WTC11 (cell line): ENCODE data around the gene CFAP299. TPM values are rescaled to one million over a fixed set of nuclear protein-coding genes. Genes with fewer than 3 reads are reported as not detected.

Experiments used
- ATAC-seq: fragments of 200-7000 bp; cut with Tn5 transposase; 2 replicates; pipeline ENCODE4 v1.10.0; 2021; ENCODE audit warnings: mild to moderate bottlenecking, moderate library complexity
- CTCF ChIA-PET: fragments of 300-600 bp; sonication (Branson Sonifier 250); formaldehyde crosslinking; loops from one replicate; lab custom pipeline; 2021; ENCODE audit warnings: antibody characterized with exemption; lab: Charles Lee
- POLR2A ChIA-PET: fragments of 350-600 bp; sonication (Branson Sonifier 250); formaldehyde crosslinking; loops from one replicate; lab custom pipeline; 2021; ENCODE audit warnings: antibody characterized with exemption; lab: Charles Lee
- DNase-seq: peaks from one replicate; pipeline ENCODE4 v3.0.0; 2021; ENCODE audit warnings: low spot score
- H3K27ac Mint-ChIP-seq: 2 replicates; pipeline ENCODE4 v1.8.0; 2021; ENCODE audit warnings: mixed read lengths
- H3K27me3 Mint-ChIP-seq: 2 replicates; pipeline ENCODE4 v1.8.0; 2021; ENCODE audit warnings: low read depth, mild to moderate bottlenecking, moderate library complexity, mixed read lengths
- H3K36me3 Mint-ChIP-seq: 2 replicates; pipeline ENCODE4 v1.8.0; 2021; ENCODE audit warnings: mixed read lengths
- H3K4me1 Mint-ChIP-seq: 2 replicates; pipeline ENCODE4 v1.8.0; 2022; ENCODE audit warnings: mixed read lengths
- H3K4me3 Mint-ChIP-seq: 2 replicates; pipeline ENCODE4 v1.8.0; 2021; ENCODE audit warnings: mild to moderate bottlenecking, moderate library complexity, mixed read lengths
- H3K9me3 Mint-ChIP-seq: 2 replicates; pipeline ENCODE4 v1.8.0; 2021; ENCODE audit warnings: mixed read lengths
- FOXK1 ChIP-seq: sonication (generic); formaldehyde crosslinking; IDR thresholded peaks from 2 replicates; pipeline ENCODE4 v1.8.0; 2022; ENCODE audit warnings: mild to moderate bottlenecking, moderate library complexity, missing genetic modification reagents
- GTF2I ChIP-seq: fragments of 250-450 bp; sonication (Bioruptor Pico); conservative IDR thresholded peaks from 2 replicates; pipeline ENCODE4 v1.4.0; 2021; ENCODE audit warnings: mild to moderate bottlenecking
- HMGA2 ChIP-seq: fragments of 250-450 bp; sonication (Bioruptor Pico); IDR thresholded peaks from 2 replicates; pipeline ENCODE4 v1.4.0; 2021; ENCODE audit warnings: mild to moderate bottlenecking, moderate library complexity
- MXD4 ChIP-seq: fragments of 250-450 bp; sonication (Bioruptor Pico); IDR thresholded peaks from 2 replicates; pipeline ENCODE4 v1.8.0; 2021; ENCODE audit warnings: mild to moderate bottlenecking, moderate library complexity, borderline replicate concordance
- NFATC4 ChIP-seq: fragments of 250-450 bp; sonication (Bioruptor Pico); IDR thresholded peaks from 2 replicates; pipeline ENCODE4 v1.9.0; 2021; ENCODE audit warnings: mild to moderate bottlenecking
- SMAD4 ChIP-seq: sonication (generic); formaldehyde crosslinking; IDR thresholded peaks from 2 replicates; pipeline ENCODE4 v1.8.0; 2022; ENCODE audit warnings: mild to moderate bottlenecking, missing genetic modification reagents
- TCF7 ChIP-seq: sonication (generic); formaldehyde crosslinking; IDR thresholded peaks from 2 replicates; pipeline ENCODE4 v1.8.0; 2022; ENCODE audit warnings: mild to moderate bottlenecking, low read depth, missing genetic modification reagents, moderate library complexity
- TEAD4 ChIP-seq: sonication (generic); formaldehyde crosslinking; IDR thresholded peaks from 2 replicates; pipeline ENCODE4 v1.8.0; 2022; ENCODE audit warnings: mild to moderate bottlenecking, missing genetic modification reagents
- ZNF121 ChIP-seq: sonication (generic); formaldehyde crosslinking; IDR thresholded peaks from 2 replicates; pipeline ENCODE4 v1.8.0; 2023; ENCODE audit warnings: missing genetic modification reagents
- ZNF232 ChIP-seq: sonication (generic); formaldehyde crosslinking; IDR thresholded peaks from 2 replicates; pipeline ENCODE4 v1.8.0; 2022; ENCODE audit warnings: mild to moderate bottlenecking, missing genetic modification reagents
- ZNF263 ChIP-seq: sonication (generic); formaldehyde crosslinking; IDR thresholded peaks from 2 replicates; pipeline ENCODE4 v1.8.1; 2022; ENCODE audit warnings: low read depth, mild to moderate bottlenecking, moderate library complexity, missing genetic modification reagents
- ZNF396 ChIP-seq: fragments of 250-450 bp; sonication (Bioruptor Pico); IDR thresholded peaks from 2 replicates; pipeline ENCODE4 v1.8.0; 2021; ENCODE audit warnings: mild to moderate bottlenecking, moderate library complexity, borderline replicate concordance
- ZNF416 ChIP-seq: fragments of 250-450 bp; sonication (Bioruptor Pico); IDR thresholded peaks from 2 replicates; pipeline ENCODE4 v1.9.0; 2021; ENCODE audit warnings: mild to moderate bottlenecking, inconsistent platforms
- ZNF423 ChIP-seq: fragments of 250-450 bp; sonication (Bioruptor Pico); IDR thresholded peaks from 2 replicates; pipeline ENCODE4 v2.1.2; 2022; ENCODE audit warnings: mild to moderate bottlenecking, moderate library complexity
- total RNA-seq: library from RNA; stranded (reverse); gene quantifications from 3 replicates; pipeline ENCODE4 v1.2.3, GENCODE V29; 2021
- TF ChIP-seq, protein P1 (sequence below): sonication (generic); formaldehyde crosslinking; conservative IDR thresholded peaks from 2 replicates; pipeline ENCODE4 v1.8.1; 2023; ENCODE audit warnings: mild to moderate bottlenecking, low read depth, missing genetic modification reagents, moderate library complexity
- TF ChIP-seq, protein P2 (sequence below): fragments of 250-450 bp; sonication (Bioruptor Pico); IDR thresholded peaks from 2 replicates; pipeline ENCODE4 v2.1.2; 2022; ENCODE audit warnings: mild to moderate bottlenecking, moderate library complexity
- TF ChIP-seq, protein P3 (sequence below): sonication (generic); formaldehyde crosslinking; IDR thresholded peaks from 2 replicates; pipeline ENCODE4 v1.8.1; 2023; ENCODE audit warnings: mild to moderate bottlenecking, moderate library complexity, missing genetic modification reagents
- TF ChIP-seq, protein P4 (sequence below): sonication (generic); formaldehyde crosslinking; IDR thresholded peaks from 2 replicates; pipeline ENCODE4 v1.8.1; 2022; ENCODE audit warnings: low read depth, mild to moderate bottlenecking, moderate library complexity, missing genetic modification reagents, borderline replicate concordance
- TF ChIP-seq, protein P5 (sequence below): fragments of 250-450 bp; sonication (Bioruptor Pico); IDR thresholded peaks from 2 replicates; pipeline ENCODE4 v1.8.0; 2021; ENCODE audit warnings: mild to moderate bottlenecking
- TF ChIP-seq, protein P6 (sequence below): sonication (generic); formaldehyde crosslinking; IDR thresholded peaks from 2 replicates; pipeline ENCODE4 v1.8.0; 2023; ENCODE audit warnings: missing genetic modification reagents
- TF ChIP-seq, protein P7 (sequence below): fragments of 250-450 bp; sonication (Bioruptor Pico); IDR thresholded peaks from 2 replicates; pipeline ENCODE4 v1.9.0; 2021; ENCODE audit warnings: moderate library complexity, mild to moderate bottlenecking, inconsistent platforms, borderline replicate concordance
- TF ChIP-seq, protein P8 (sequence below): sonication (generic); formaldehyde crosslinking; conservative IDR thresholded peaks from 2 replicates; pipeline ENCODE4 v1.8.1; 2022; ENCODE audit warnings: mild to moderate bottlenecking, missing genetic modification reagents

CFAP299 gene
- total RNA-seq, 1 experiment from 2014 or later, result not detected

DNA sequence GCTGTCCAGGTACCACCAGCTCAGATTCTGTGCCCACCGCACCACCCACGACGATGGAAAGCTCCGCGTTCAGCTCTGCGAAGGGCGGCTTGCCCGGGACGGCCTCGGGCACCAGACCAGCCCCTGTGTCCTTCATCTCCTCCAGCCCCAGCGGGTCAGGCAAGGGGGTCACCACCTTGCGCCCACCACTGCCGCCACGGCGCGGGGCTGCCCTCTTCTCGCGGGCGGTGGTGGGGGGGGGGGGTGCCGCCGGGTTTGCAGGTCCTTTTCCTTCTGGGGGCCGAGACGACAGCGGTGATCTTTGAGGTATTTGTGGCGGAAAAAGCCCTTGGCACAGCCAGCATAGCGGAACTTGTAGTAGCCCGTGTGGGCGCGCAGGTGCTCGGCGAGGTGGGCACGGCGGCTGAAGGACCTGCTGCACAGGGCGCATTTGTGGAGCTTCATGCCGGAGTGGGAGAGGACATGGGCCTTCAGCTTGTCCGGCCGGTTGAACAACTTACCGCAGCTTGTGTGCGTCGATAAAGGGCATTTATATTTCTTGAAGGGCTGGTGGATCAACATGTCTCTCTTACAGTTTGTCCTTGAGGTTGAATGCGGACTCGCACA is 50.9 kb downstream of the CFAP299 start (continued):
- TF ChIP-seq, protein P1, sequence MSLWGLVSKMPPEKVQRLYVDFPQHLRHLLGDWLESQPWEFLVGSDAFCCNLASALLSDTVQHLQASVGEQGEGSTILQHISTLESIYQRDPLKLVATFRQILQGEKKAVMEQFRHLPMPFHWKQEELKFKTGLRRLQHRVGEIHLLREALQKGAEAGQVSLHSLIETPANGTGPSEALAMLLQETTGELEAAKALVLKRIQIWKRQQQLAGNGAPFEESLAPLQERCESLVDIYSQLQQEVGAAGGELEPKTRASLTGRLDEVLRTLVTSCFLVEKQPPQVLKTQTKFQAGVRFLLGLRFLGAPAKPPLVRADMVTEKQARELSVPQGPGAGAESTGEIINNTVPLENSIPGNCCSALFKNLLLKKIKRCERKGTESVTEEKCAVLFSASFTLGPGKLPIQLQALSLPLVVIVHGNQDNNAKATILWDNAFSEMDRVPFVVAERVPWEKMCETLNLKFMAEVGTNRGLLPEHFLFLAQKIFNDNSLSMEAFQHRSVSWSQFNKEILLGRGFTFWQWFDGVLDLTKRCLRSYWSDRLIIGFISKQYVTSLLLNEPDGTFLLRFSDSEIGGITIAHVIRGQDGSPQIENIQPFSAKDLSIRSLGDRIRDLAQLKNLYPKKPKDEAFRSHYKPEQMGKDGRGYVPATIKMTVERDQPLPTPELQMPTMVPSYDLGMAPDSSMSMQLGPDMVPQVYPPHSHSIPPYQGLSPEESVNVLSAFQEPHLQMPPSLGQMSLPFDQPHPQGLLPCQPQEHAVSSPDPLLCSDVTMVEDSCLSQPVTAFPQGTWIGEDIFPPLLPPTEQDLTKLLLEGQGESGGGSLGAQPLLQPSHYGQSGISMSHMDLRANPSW (CRISPR knock-in tag), result no peak
- TF ChIP-seq, protein P2, sequence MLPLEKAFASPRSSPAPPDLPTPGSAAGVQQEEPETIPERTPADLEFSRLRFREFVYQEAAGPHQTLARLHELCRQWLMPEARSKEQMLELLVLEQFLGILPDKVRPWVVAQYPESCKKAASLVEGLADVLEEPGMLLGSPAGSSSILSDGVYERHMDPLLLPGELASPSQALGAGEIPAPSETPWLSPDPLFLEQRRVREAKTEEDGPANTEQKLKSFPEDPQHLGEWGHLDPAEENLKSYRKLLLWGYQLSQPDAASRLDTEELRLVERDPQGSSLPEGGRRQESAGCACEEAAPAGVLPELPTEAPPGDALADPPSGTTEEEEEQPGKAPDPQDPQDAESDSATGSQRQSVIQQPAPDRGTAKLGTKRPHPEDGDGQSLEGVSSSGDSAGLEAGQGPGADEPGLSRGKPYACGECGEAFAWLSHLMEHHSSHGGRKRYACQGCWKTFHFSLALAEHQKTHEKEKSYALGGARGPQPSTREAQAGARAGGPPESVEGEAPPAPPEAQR (CRISPR knock-in tag), result no peak
- TF ChIP-seq ZNF232 (no peak), NFATC4 (no peak), ZNF263 (no peak), HMGA2 (CRISPR knock-in tag) (no peak), ZNF423 (no peak), ZNF396 (CRISPR knock-in tag) (no peak), FOXK1 (no peak), TCF7 (no peak), ZNF416 (CRISPR knock-in tag) (no peak)
- TF ChIP-seq, protein P3, sequence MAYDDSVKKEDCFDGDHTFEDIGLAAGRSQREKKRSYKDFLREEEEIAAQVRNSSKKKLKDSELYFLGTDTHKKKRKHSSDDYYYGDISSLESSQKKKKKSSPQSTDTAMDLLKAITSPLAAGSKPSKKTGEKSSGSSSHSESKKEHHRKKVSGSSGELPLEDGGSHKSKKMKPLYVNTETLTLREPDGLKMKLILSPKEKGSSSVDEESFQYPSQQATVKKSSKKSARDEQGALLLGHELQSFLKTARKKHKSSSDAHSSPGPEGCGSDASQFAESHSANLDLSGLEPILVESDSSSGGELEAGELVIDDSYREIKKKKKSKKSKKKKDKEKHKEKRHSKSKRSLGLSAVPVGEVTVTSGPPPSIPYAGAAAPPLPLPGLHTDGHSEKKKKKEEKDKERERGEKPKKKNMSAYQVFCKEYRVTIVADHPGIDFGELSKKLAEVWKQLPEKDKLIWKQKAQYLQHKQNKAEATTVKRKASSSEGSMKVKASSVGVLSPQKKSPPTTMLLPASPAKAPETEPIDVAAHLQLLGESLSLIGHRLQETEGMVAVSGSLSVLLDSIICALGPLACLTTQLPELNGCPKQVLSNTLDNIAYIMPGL (CRISPR knock-in tag), result no peak
- TF ChIP-seq, protein P4, sequence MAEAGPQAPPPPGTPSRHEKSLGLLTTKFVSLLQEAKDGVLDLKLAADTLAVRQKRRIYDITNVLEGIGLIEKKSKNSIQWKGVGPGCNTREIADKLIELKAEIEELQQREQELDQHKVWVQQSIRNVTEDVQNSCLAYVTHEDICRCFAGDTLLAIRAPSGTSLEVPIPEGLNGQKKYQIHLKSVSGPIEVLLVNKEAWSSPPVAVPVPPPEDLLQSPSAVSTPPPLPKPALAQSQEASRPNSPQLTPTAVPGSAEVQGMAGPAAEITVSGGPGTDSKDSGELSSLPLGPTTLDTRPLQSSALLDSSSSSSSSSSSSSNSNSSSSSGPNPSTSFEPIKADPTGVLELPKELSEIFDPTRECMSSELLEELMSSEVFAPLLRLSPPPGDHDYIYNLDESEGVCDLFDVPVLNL (CRISPR knock-in tag), result no peak
- TF ChIP-seq, protein P5, sequence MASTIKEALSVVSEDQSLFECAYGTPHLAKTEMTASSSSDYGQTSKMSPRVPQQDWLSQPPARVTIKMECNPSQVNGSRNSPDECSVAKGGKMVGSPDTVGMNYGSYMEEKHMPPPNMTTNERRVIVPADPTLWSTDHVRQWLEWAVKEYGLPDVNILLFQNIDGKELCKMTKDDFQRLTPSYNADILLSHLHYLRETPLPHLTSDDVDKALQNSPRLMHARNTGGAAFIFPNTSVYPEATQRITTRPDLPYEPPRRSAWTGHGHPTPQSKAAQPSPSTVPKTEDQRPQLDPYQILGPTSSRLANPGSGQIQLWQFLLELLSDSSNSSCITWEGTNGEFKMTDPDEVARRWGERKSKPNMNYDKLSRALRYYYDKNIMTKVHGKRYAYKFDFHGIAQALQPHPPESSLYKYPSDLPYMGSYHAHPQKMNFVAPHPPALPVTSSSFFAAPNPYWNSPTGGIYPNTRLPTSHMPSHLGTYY (CRISPR knock-in tag), result no peak

DNA sequence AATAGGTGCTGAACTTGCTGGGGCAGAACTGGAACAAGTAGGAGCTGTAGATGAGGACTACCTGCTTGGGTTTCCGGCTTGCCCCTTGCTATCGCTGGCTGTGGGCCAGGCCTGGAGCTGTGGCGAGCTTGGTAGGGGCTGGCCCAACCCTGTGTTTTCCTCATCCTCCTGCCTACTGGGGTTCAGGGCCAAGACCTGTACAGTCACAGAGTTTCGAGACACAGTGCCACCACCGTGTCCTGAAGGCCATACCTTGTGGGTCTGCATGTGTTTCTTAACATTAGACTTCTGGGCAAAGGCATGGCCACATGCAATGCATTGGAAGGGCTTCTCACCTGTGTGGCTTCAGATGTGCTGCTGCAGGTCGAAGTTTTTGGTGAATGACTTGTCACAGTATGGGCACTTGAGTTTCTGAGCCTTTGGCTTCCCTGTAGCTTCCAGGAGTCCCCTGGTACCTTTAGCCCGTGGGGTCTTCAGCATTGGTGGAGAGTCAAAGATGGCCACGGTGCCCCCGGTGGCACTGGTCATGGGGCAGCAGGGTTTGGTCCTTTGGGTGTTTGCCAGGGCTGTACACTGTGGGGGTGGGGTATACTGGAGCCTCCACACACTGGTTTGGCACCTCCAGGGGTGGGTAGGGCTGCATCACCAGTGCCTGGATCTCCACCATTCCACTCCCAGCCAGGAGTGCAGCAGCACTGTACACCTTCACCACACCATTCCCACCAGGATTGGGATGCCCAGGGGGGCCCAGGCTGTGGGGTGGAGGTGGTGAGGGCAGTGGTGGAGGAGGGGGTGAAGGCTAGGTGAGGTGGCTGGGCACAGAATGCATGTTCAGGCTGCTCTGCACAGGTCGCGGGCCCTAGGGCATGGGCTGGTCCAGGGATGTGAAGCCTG is 52.1 kb downstream of the CFAP299 start:
- no peak overlapping the region for H3K27ac Mint-ChIP-seq
- DNase-seq (no peak), ATAC-seq (no peak)
- no peaks in the 10 kb centered on the region for H3K27me3 Mint-ChIP-seq
- no peak overlapping the region for H3K4me3 Mint-ChIP-seq
- ChIA-PET CTCF (no interaction called here), POLR2A (no interaction called here)
- TF ChIP-seq MXD4 (CRISPR knock-in tag) (no peak), TCF7 (no peak), ZNF396 (CRISPR knock-in tag) (no peak), GTF2I (no peak), TEAD4 (CRISPR knock-in tag) (no peak), ZNF121 (no peak), SMAD4 (CRISPR knock-in tag) (no peak)
- TF ChIP-seq, protein P6, sequence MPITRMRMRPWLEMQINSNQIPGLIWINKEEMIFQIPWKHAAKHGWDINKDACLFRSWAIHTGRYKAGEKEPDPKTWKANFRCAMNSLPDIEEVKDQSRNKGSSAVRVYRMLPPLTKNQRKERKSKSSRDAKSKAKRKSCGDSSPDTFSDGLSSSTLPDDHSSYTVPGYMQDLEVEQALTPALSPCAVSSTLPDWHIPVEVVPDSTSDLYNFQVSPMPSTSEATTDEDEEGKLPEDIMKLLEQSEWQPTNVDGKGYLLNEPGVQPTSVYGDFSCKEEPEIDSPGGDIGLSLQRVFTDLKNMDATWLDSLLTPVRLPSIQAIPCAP, result no peak
- TF ChIP-seq, protein P7, sequence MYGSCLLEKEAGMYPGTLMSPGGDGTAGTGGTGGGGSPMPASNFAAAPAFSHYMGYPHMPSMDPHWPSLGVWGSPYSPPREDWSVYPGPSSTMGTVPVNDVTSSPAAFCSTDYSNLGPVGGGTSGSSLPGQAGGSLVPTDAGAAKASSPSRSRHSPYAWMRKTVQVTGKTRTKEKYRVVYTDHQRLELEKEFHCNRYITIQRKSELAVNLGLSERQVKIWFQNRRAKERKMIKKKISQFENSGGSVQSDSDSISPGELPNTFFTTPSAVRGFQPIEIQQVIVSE (CRISPR knock-in tag), result no peak
- TF ChIP-seq, protein P8, sequence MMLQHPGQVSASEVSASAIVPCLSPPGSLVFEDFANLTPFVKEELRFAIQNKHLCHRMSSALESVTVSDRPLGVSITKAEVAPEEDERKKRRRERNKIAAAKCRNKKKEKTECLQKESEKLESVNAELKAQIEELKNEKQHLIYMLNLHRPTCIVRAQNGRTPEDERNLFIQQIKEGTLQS (CRISPR knock-in tag), result no peak
- H3K36me3 Mint-ChIP-seq, result no peaks in the 10 kb centered on the region
- H3K4me1 Mint-ChIP-seq, result no peaks in the 10 kb centered on the region
- peaks cover 27% of the 10 kb centered on the region for H3K9me3 Mint-ChIP-seq
